ENCODE results near the gene SPACA9. TPM values are rescaled to one million over a fixed set of nuclear protein-coding genes. Genes with fewer than 3 reads are reported as not detected.

Gene SPACA9
- total and polyA plus RNA-seq, 2 of the 4 experiments (the other 2 are of a cell fraction) = 0.90 to 4.9 TPM

GRCh38 chr9:132857616-132858342 is 20.9 kb upstream of the SPACA9 start:
- Histone ChIP-seq H2AK5ac (ENCODE audit: low read depth, low read length) (no peak overlapping the region), H3K9ac (ENCODE audit: low read depth, low read length) (no peak overlapping the region), H3K4ac (ENCODE audit: low read depth, low read length) (no peak overlapping the region), H2AK9ac (replicated peaks; ENCODE audit: low read depth, low read length, poor library complexity) (no peak overlapping the region), H3K18ac (ENCODE audit: low read depth, low read length) (no peak overlapping the region), H2AFZ (replicated peaks; ENCODE audit: low read length, poor library complexity) (no peak overlapping the region), H4K91ac (ENCODE audit: insufficient read depth, low read depth, low read length) (no peak overlapping the region), H2BK15ac (ENCODE audit: low read depth, low read length) (no peak overlapping the region), H2BK20ac (ENCODE audit: low read depth, low read length) (no peak overlapping the region), H3K56ac (ENCODE audit: extremely low read depth, insufficient read depth, low read length) (no peak overlapping the region), H3K4me3 (ENCODE audit: insufficient read depth, low read depth, low read length) (no peak overlapping the region), H2BK120ac (ENCODE audit: low read depth, low read length) (no peak overlapping the region), H3K27ac (ENCODE audit: insufficient read depth, low read length) (peak overlapping the region; percentile 1; the same call in 1 of the 2 replicates), H3K14ac (replicated peaks; ENCODE audit: low read depth, low read length) (no peak overlapping the region), H3K36me3 (ENCODE audit: control insufficient read depth, insufficient read depth, low read length) (no peaks in the 10 kb centered on the region), H4K20me1 (ENCODE audit: insufficient read depth, low read length) (no peaks in the 10 kb centered on the region), H3K4me2 (ENCODE audit: low read depth, low read length) (no peak overlapping the region; the same call in 1 of the 2 replicates), H3K79me1 (ENCODE audit: low read depth in 1 of 2, low read length in 2 of 2) (no peaks in the 10 kb centered on the region), H3K4me1 (ENCODE audit: control insufficient read depth, insufficient read depth, low read length) (peaks cover 8% of the 10 kb centered on the region; the same call in 1 of the 2 replicates), H2BK5ac (ENCODE audit: low read depth, low read length, poor library complexity, severe bottlenecking) (no peak overlapping the region), H3K9me1 (ENCODE audit: insufficient read depth, low read length) (no peaks in the 10 kb centered on the region), H3K9me3 (ENCODE audit: control insufficient read depth, insufficient read depth, low read length) (no peaks in the 10 kb centered on the region), H4K8ac (ENCODE audit: low read depth in 2 of 2, low read length in 2 of 2) (no peak overlapping the region), H4K5ac (ENCODE audit: low read depth, low read length) (no peak overlapping the region), H3K23ac (ENCODE audit: low read depth, low read length) (no peak overlapping the region), H3K27me3 (ENCODE audit: control insufficient read depth, insufficient read depth, low read length) (peaks cover 36% of the 10 kb centered on the region)
- dilution Hi-C loops (cut with HindIII; ENCODE audit: low sequenced_read_pairs, unreplicated experiment) = no loop called here
- WGBS, 2 experiments (ENCODE audit: extremely low coverage in 2 of 2, insufficient read length in 1 of 2) = 40% methylated on average over 16 of the region's 24 CpGs; no CpG with 5 or more reads in 1 of the 2 experiments
- POLR2A ChIA-PET (ENCODE audit: unreplicated experiment) = no interaction called here
- in situ Hi-C loops (cut with MboI; ENCODE audit: low sequenced_read_pairs) = no loop called here
- DNase-seq (peak; percentile 31), ATAC-seq (ENCODE audit: low read depth) (peak; percentile 68)
- peak; percentile 28 for TF ChIP-seq CTCF (conservative IDR thresholded peaks at IDR 0.05; ENCODE audit: low read depth, low read length)
- no peak for TF ChIP-seq RCOR1 (IDR thresholded peaks at IDR 0.05; ENCODE audit: insufficient replicate concordance, low read length)
- intact Hi-C loops (cut with micrococcal nuclease) = no loop called here
- no TSS peak for BruUV-seq (replicated peaks)
- CTCF ChIA-PET = interaction anchor here (0.6 kb wide), 1 partner anchor 446 kb away, joined by 3 read pairs; no protein-coding TSS in a partner anchor
